Neuron (in vitro differentiated cells): ENCODE data around the gene PDE10A.

Experiments
- H2AFZ ChIP-seq: one replicate; pipeline ENCODE4 v1.6.1; 2013; ENCODE audit warnings: low read depth, mild to moderate bottlenecking, inconsistent platforms, low read length, moderate library complexity
- H3K27me3 ChIP-seq: one replicate; pipeline ENCODE4 v1.6.1; 2013; ENCODE audit warnings: low read length; ENCODE audit not compliant: insufficient read depth
- H3K36me3 ChIP-seq: one replicate; pipeline ENCODE4 v1.6.1; 2013; ENCODE audit warnings: low read length; ENCODE audit not compliant: insufficient read depth
- H3K4me1 ChIP-seq: one replicate; pipeline ENCODE4 v1.6.1; 2013; ENCODE audit warnings: low read length; ENCODE audit not compliant: insufficient read depth
- H3K4me3 ChIP-seq: 2 replicates; pipeline ENCODE4 v1.5.1; 2013; ENCODE audit warnings: mild to moderate bottlenecking, low read length, moderate library complexity
- H3K9me3 ChIP-seq: one replicate; pipeline ENCODE4 v1.6.1; 2013; ENCODE audit warnings: low read length

PDE10A gene

DNA sequence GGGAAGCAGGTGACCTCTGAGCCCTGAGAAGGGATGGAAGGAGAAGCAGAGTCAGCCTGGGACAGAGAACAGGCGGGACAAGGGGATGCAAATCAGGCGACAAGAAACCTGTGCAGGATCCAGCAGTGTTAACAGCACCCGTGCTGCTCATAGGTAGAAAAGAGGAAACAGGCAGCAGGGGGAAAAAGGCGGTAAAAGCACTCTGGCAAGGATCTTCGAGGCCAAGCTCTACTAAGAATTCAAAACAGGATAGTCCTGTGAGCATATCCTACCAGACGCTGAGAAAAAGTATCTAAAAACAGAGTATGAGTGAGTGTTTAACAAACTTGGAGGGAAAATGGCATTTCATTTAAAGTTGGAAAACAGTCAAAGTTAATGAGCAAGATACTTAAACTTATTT lies 370.4 kb downstream of the PDE10A start:
- H3K4me1 ChIP-seq: no peaks in the 10 kb centered on the region
- peaks cover 21% of the 10 kb centered on the region for H3K36me3 ChIP-seq
- no peak overlapping the region for H2AFZ ChIP-seq

More for the DNA sequence above, 370.4 kb downstream of the PDE10A start:
- Histone ChIP-seq H3K4me3 (no peak overlapping the region), H3K9me3 (peaks cover 10% of the 10 kb centered on the region), H3K27me3 (no peaks in the 10 kb centered on the region)
